Neural crest cell (in vitro differentiated cells): ENCODE measurements around the gene FIG4. TPM values are rescaled to one million over a fixed set of nuclear protein-coding genes. Genes with fewer than 3 reads are reported as not detected.

ENCODE experiments used
- DNase-seq: peaks from one replicate; pipeline ENCODE4 v3.0.0; 2021; ENCODE audit warnings: low read depth, mixed read lengths, low spot score
- H3K27ac Mint-ChIP-seq: one replicate; pipeline ENCODE4 v1.8.0; 2021; ENCODE audit warnings: mild to moderate bottlenecking, mixed read lengths; ENCODE audit not compliant: unreplicated experiment
- H3K27me3 Mint-ChIP-seq: 2 replicates; pipeline ENCODE4 v1.8.0; 2021; ENCODE audit warnings: low read depth, mild to moderate bottlenecking, mixed read lengths
- H3K36me3 Mint-ChIP-seq: 2 replicates; pipeline ENCODE4 v1.8.0; 2021; ENCODE audit warnings: low read depth, mild to moderate bottlenecking, mixed read lengths
- H3K4me1 Mint-ChIP-seq: 2 replicates; pipeline ENCODE4 v1.8.0; 2021; ENCODE audit warnings: mixed read lengths
- H3K4me3 Mint-ChIP-seq: one replicate; pipeline ENCODE4 v1.8.0; 2021; ENCODE audit warnings: mild to moderate bottlenecking, mixed read lengths
- H3K9me3 Mint-ChIP-seq: 2 replicates; pipeline ENCODE4 v1.8.0; 2021; ENCODE audit warnings: mixed read lengths
- CTCF ChIP-seq: fragments of 200-600 bp; sonication (generic); conservative IDR thresholded peaks from 2 replicates; pipeline ENCODE4 v1.5.0; 2021; ENCODE audit warnings: antibody characterized with exemption, mild to moderate bottlenecking
- total RNA-seq: library from RNA; stranded (reverse); gene quantifications from 2 replicates; pipeline ENCODE4 v1.2.1, GENCODE V29; 2021

FIG4 gene
- total RNA-seq, 1 donor from 2014 or later, result 12.7 TPM

DNA sequence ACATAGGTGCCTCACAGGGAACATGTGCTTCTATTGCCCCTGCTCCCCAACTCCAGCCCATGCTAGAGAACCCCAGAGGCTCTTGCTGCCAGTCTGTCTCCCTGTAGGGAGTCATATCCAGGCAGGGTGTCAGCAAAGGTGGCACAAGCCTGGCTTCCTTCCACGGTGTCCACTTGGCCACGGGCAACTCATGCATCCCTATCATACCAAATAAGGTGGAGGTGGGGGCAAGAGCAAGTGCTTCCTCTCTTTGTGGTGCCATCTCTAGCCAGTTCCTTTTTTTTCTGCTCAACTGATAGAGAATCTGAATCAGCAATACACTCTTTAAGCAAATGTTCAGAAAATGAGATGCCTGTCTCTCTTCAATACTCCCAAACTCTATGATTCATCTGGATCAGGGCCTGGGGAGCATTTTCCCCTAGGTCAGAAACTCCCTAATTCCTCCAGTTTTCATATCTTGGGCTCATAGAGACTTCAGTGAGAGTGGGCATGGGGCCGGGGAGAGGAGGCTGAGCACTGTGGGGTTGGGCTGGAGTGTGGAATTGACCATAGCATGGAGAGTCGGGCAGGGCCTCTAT lies 182.0 kb downstream of the FIG4 start:
- Mint-ChIP-seq H3K36me3 (no peaks in the 10 kb centered on the region), H3K4me3 (no peak overlapping the region)

GRCh38 chr6:109874086-109874485 lies 183.0 kb downstream of the FIG4 start:
- peaks cover 5% of the 10 kb centered on the region for H3K4me1 Mint-ChIP-seq
- no peak overlapping the region for H3K4me3 Mint-ChIP-seq
- no peak for TF ChIP-seq CTCF
- no peaks in the 10 kb centered on the region for H3K36me3 Mint-ChIP-seq
- no peak for DNase-seq
- H3K9me3 Mint-ChIP-seq, result no peaks in the 10 kb centered on the region
- no peaks in the 10 kb centered on the region for H3K27me3 Mint-ChIP-seq
- no peak overlapping the region for H3K27ac Mint-ChIP-seq

More for the DNA sequence above, 182.0 kb downstream of the FIG4 start:
- no peaks in the 10 kb centered on the region for H3K27me3 Mint-ChIP-seq
- no peaks in the 10 kb centered on the region for H3K9me3 Mint-ChIP-seq
- H3K4me1 Mint-ChIP-seq, result peaks cover 5% of the 10 kb centered on the region
- TF ChIP-seq CTCF, result no peak
- H3K27ac Mint-ChIP-seq, result no peak overlapping the region
- DNase-seq, result no peak

DNA sequence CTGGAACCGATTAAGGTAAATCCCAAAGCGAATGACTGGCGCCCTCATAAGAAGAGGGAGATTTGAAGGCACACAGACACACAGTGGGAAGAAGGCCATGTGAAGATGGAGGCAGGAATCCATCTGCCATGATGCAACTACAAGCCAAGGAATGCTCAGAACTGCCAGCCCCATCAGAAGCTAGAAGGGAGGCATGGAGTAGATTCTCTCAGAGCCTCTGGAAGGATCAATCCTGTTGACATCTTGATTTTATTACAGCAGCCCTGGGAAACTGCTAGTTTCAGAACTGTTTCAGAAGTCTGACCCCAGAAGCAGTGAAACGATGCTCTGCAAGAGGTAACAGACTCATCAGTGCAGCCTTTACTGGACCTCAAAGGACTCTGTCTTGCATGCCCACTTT lies 183.5 kb downstream of the FIG4 start:
- Mint-ChIP-seq H3K27ac (no peak overlapping the region), H3K4me3 (no peak overlapping the region), H3K9me3 (no peaks in the 10 kb centered on the region), H3K4me1 (peaks cover 5% of the 10 kb centered on the region), H3K36me3 (no peaks in the 10 kb centered on the region), H3K27me3 (no peaks in the 10 kb centered on the region)
- no peak for TF ChIP-seq CTCF
- no peak for DNase-seq

Other genes with a start within 250 kb of the FIG4 start
- 55.5 and 58.7 TPM in 2 replicates for gene MICAL1, start 235.5 kb upstream of the FIG4 start, total RNA-seq
- gene ZBTB24, start 208.1 kb upstream of the FIG4 start, total RNA-seq, result 10.5 and 10.8 TPM in 2 replicates
- 4.8 and 6.0 TPM in 2 replicates for gene AK9, start 94 bp upstream of the FIG4 start, total RNA-seq